NCI-H1092 treated with DMSO at 0.1 percent for 48 hours (cell line): Measurements from ENCODE around the gene NCOA7.
A peak's percentile ranks its signal among the peaks of the same experiment; 100 is the strongest.

Experiments
- DNase-seq: peaks from one replicate; lab custom pipeline; 2025; lab: John Stamatoyannopoulos, UW

Gene NCOA7, protein sequence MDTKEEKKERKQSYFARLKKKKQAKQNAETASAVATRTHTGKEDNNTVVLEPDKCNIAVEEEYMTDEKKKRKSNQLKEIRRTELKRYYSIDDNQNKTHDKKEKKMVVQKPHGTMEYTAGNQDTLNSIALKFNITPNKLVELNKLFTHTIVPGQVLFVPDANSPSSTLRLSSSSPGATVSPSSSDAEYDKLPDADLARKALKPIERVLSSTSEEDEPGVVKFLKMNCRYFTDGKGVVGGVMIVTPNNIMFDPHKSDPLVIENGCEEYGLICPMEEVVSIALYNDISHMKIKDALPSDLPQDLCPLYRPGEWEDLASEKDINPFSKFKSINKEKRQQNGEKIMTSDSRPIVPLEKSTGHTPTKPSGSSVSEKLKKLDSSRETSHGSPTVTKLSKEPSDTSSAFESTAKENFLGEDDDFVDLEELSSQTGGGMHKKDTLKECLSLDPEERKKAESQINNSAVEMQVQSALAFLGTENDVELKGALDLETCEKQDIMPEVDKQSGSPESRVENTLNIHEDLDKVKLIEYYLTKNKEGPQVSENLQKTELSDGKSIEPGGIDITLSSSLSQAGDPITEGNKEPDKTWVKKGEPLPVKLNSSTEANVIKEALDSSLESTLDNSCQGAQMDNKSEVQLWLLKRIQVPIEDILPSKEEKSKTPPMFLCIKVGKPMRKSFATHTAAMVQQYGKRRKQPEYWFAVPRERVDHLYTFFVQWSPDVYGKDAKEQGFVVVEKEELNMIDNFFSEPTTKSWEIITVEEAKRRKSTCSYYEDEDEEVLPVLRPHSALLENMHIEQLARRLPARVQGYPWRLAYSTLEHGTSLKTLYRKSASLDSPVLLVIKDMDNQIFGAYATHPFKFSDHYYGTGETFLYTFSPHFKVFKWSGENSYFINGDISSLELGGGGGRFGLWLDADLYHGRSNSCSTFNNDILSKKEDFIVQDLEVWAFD

DNA sequence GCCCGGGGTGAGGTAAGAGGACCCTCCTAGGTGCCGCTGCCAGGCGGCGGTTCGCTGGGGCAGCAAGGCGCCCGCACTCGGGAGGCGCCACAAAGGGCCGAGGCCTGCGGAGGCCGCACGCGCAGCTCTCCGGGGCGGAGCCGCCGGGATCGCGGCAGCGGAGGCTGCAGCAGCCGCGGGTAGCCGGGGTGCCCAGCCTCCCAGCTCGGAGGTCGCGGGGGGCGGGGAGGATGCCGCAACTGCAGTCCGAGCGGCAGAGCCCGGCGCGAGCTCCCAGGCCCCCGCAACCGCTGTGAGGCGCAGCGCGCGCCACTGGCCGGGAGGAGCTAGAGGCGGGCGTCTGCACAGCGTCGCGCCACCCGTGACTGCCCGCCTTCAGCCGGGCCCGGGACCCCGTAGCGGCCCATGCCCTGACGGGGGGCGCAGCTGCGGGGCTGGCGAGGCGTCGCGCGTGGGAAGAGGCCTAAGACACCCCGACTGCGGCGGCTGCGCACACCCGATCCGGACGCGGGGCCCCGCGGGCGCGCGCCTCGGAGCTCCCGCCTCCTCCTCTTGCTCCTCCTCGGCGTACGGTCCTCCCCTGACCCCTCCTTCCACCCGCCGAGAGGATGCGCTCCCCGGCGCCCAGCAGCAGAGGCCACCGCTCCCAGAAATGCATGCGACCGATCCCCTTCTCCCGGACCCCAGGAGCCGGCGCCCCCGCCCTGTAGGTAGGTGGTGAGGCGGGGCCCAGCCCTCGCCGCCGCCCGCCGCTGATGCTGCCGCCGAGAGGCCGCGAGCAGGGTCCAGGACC lies at the start of gene NCOA7:
Gene NCOA7, plus strand, starts transcription at position 603 of the 793 bp plus-strand sequence. CDS start 24,395 bp downstream, outside the sequence.
- DNase-seq: peak; percentile 70

DNA sequence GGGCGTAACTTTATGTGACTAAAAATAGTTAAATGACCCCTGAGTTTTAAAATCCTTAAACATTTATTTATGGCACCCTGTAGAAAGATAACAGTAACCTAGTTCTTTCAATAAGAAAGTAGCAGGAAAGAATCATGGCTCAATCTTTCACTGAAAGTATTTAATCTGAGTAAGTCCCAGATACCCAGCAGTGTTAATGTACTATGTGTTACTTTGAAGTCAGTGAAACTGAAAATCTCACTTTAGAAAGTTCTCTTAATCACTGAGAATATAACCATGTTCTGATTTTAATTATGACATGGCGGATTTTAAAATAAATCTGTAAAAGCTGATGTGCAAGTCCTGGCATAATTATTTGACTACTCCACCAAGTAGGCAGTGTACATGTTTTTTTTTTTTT lies 49.4 kb upstream of the NCOA7 start:
- no peak for DNase-seq

DNA sequence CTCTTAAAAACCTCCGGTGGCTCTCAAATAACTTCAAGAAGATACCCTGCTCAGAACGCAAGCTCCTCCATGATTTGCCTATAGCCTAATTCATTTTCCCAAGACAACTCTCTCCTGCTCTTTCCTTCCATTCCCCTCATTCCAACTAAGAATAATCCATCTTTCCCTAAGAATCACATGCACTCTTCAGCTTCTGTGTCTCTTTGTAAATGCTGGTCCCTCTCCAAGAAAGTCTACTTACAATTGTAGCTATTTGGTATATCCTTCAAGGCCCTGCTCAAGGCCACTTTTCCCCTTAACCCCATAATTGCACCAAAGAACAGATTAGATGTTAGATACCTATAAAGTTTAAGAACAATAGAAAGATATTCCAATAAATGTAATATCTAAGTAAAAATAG lies 48.7 kb upstream of the NCOA7 start:
- DNase-seq: no peak

DNA sequence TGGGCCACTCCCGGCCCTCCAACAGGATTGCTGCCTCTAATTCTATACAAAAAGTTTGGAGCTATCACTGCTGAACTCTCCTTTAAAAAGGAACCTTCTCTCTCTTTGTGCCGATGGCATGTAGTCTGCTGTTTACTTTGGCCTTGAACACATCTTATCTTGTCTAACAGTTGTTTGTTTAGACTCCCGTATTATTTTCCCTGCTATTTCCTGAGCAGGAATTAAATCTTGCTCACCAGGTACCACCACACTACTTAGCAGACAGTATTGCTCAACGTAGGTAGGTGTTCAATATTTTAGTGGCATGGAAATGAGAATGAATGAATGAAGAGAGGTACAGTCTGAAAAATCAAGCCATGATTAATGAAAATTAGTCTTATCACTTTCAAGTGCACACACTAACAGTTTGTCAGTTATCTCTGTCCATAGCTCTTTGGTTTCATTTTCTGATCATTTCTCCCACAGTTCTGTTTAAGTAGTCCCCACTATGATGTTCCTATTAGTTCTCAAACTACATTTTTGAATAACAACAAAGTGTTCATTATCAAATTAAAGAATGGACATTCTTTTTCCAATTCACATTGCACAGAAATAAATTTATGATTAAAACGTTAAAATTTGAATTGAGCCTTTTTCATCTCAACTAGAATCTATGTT lies 48.2 kb upstream of the NCOA7 start:
- DNase-seq: no peak

DNA sequence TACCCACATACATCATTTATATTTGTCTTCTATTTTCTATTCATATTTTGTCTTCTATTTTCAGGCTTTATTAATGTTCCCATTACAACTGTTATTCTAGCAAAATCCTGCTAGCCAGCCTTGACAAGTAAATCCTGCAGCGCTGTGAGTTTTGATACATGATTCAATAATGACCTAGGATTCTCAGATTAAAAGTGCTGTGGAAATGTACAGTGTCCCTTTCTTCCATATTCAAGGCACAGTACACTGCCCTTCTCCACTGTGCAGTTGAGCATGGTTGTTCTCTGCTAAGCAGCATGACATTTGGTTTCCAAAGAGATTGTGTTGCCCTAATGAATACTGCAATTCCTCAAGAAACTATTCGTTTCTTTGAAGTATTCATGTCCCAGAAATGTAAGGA lies 47.2 kb upstream of the NCOA7 start:
- DNase-seq: no peak

DNA sequence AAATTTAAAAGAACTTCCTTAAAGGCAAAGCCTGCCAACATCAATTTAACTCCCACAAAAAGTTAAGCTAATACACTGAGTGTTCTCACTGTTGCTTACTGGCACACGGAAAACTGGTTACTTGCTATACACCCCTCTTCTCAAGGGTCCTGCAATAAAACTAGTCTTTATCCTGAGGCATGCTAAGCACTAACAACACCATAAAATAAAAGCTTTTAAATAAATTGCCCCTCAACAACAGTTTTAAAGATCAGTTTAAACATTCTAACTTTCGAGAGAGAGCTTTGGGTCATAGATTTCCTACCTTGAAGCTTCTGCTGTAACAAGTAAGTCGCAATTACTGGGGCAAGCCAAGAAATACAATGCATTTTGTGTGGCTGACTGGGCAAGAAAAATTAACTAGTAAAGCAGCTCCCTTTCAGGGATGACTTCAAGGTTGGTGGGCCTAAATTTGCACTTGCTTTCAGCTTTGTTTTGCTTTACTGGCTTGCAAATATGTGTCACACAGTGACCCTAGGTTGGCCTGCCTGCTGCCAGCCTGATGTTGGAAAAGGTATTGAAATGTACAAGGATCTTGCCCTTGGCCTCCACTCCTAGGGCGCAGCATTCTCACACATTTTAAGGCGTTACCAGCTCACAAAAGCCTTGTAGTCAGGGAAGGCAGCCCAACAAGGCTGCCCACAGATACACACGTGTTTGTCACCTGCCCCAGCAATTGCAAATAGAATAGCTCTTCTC lies 45.3 kb upstream of the NCOA7 start:
- no peak for DNase-seq

DNA sequence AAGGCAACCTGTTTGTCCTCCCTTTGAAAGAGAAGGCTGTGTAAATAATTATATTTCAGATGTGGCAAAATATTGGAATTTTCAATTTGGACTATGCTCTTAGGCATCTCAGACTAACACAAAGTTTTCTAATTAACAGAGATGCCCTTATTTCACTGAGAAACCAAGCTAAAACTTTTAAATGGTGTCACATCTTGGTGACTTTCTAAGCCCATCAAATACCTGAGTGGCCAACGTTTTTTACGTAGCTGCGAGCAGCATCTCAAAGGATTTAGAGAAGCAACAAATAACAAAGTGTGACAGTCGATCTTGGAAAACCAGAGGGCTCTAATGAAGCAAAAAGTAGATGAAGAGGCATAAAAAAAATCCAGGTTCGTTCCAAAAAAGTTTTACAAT lies 44.7 kb upstream of the NCOA7 start:
- no peak for DNase-seq

DNA sequence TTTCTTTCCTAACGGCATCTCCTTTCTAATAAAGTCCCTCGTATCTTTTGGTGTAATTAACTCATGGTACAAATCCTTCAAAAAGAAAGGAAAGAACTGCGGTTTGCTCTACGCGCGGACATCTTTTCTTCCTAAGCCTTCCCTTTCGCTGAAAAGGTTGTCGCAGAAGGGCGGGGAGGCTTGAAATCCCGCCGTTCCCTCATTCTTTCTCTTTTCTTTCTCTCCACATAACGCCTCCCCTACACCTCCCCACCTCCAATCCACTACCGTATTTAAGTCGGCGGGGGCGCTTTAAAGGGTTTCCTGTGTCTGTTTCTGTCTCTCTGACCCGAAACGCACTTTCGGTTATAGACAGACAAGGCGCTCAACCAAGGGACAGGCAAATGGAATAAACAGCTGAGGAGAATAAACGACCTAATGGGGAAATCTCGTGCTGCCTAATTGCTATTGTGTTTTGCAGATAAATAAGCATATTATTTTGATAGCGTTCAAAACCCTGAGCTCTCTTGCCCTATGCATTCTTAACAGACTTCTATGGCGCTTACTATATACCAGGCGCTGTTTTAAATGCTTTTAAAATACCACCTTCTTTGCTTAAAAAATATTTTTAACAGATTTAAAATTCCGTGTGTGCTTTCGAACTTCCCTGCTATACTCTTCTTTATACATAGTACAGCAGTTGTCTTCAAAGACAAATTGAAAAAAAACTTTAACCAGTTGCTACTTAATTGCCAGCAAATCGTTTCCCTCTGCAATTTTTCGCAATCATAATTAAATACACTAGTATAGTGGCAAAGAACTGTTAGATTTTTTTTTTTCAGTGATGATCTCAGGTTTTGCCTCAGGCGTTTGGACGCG lies 43.8 kb upstream of the NCOA7 start:
- DNase-seq: no peak

DNA sequence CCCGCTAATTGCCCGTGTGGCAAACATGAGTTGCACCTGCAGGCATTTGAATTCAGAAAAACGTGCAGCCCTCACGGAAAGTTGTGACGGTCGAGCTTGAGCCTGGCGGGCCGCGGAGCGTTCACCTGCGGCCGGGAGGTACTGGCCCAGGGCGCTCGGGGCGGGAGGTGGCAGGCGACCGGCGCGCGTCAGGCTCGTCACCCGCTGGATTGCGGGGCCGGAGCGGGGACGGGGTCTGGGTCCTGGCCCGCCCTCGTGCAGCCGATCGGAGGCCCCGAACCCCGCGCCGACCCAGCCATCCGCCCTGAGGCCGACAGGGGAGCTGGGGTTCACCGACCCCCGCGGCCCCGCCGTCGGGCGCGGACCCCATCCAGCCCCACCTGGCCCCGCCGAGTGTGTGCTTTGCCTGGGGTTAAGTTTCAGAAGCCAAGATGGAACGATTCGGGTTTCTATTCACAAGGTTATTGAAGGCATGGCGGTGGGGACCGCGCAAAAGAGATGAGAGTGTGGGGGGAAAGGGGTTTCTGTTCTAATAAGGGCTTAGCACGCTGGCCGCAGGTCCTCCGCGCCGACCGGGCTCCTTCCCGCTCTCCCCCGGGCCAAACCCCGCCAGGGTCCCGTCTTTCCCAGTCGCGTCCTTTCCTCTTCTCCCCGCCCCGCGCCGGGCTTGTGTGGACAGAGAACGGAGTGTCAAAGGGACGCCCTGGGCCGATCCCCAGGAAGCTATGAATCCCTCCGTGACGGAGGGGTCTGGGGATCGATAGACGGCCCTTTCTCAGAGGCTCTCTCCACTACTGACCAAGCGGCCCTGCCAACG lies 43.0 kb upstream of the NCOA7 start:
- DNase-seq: no peak

DNA sequence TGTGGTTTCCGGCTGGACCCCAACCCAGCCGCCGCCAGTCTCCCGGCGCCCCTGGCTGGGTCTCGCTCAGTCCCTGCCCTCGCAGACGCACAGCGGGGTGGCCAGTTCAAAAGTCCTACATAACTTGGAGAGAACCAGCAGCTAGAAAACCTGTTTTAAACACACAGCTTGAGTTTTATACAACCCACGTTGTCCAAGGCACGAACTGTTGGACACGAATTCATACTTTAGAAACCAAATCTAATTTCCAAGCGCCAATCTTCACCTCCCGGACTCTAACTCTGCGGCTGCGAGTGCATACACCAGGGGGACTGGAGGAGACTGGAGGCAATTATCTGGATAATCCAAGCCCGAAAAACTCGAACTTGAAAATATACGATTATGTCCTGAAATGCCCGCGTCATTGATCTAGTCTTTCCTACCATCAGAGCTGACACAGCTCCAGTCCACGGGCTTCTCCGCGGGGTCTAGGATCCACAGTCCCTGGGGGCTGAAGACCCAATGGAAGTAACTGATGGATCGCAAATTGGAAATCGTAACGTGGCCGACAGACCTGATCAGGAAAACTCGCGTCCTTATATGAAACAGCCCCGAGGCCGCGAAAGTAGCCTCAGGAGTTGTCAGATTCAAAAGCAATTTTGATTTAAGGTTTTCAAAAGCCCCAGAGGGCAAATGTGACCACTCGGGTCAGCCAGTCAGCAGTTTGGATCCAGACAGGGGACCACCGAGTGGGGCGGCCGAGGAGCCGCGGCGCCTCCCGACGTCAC lies 42.2 kb upstream of the NCOA7 start:
- DNase-seq: no peak

DNA sequence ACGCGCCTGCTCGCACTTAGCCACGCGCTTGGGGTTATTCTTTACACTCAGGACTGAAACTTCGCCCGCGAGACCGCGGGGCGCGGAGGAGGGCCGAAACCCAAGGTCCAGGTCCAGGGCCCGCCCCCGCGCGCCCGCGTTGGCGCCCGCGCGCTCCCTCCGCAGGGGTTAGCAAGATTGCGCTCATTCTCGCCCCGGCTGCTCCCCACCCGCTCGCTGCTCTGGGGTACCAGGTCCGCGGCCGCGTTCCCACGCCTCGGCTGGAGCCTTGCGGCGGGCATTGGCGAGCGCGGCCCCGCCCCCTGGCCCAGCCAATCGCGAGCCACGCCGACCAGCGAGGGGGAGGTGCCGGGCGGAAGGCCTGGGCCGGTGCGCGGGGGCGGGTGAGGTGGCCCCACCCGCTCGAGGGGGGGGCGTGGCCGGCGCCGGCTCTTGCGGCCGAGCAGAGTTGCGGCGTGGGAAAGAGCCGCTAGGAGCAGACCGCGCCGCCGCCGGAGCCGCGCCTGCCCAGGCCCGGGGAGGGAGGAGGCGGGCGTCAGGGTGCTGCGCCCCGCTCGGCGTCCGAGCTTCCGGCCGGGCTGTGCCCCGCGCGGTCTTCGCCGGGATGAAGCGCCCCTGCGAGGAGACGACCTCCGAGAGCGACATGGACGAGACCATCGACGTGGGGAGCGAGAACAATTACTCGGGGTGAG lies 41.4 kb upstream of the NCOA7 start, which contains the start of gene HEY2:
Gene HEY2, plus strand, starts transcription at position 460 of the 692 bp plus-strand sequence. Its CDS starts 145 bp downstream, at position 605.
- peak; percentile 78 for DNase-seq

DNA sequence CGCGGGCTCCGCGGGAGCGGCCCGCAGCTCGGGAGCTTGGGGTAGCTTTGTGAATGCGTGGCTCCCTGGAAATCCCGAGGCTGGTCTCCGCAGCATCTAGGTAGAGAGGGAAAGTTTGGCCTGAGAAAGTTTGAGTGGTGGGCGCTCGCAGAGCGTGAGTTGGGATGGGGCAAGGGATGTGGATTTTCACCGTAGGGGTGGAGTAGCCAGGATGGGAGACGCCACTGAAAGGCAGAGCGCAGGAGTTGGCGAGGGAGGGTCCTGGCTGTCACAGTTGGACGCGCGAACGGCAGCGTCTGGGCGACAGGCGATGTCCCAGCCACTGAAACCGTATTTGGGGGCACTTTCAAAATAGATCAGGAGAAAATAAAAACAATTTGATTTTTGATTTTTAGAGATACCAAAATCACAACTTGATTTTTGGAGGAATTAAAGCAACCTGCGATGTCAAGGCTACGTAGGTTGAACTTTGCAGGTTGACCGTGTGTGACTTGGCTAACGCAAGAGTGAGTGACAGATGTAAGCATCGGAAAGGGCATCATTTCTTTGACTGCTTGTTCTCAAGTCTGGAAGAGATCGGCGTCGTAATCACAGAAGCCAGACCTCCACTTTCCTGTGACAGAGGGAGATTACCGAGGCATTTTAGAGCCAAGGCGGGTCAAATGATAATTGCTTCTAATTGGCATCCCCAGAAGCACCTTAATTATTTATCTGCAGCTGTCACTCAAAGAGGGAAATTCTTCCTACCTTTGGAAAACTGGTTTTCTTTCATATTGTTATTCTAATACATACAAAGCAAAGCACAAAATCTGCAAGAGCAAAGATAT lies 40.7 kb upstream of the NCOA7 start:
- no peak for DNase-seq

DNA sequence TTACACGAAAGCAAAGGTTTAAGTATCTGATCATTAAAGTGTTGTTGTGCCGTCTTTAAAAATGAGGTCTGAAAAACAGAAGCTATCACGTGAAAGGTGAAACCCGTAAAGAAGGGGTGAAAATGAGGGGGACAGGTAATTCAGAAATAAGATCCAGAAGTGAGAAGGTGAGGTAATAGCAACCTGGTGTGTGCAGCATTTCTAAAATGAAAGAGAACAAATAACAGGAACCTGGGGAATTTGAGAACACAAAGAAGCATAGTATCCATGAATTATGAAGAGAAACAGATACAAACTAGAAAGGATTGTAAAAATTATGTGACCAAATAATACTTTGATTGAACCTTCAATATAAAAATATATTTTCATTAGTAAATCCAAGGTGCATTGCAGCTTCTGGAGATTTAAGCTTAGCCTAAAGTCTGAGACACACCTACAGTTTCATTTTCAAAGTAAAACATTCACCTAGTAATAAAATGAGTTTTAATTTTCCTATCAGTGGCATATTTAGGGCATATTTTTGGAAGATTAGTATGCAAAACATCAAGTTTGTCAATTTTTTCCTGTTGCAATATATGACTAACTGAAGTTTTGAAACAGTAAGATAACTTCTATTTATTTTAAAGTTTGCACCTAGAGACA lies 39.9 kb upstream of the NCOA7 start:
- no peak for DNase-seq

DNA sequence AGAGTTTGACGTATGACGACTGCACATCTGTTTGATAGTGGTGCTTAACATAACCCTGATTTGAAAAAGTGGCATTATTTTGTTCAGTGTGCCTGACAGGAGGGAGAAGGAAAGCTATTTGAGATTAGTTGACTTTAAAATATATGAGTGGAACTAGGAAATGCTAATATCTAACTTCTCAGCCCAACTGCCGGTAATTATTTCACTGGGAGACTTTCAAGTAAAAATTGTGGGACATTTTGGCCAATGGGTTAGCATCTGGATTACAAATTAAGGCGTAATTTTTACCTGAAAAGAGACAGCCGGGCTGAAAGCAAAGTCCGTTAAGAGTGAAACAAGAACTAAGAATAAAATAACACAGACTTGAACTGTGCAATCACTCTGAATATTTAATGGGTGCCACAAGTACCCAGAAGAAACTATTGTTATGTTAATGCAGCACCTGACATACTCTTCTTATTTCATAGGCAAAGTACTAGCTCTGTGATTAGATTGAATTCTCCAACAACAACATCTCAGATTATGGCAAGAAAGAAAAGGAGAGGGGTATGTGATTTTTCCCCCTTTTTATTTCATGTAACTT lies 39.3 kb upstream of the NCOA7 start:
- no peak for DNase-seq

DNA sequence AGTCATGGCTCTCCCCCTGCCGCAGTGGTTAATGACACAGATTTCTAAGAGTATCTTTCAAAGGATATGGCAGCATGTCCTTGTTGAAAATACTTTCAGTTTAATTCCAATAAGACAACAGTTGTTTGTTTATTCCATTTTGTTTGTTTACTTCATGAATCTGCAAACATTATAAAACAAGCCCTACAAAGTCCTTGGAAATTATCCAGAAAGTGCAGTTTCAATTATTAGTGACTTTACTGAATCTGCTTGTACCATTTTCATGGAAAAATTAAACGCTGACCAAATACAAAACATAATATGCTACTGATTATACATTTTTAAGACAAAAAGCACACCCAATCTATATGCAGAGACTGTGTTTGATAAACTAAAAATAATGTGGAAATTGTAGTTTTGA lies 38.0 kb upstream of the NCOA7 start:
- DNase-seq: no peak
